ENCODE results near the gene MS4A2.

Gene MS4A2

DNA sequence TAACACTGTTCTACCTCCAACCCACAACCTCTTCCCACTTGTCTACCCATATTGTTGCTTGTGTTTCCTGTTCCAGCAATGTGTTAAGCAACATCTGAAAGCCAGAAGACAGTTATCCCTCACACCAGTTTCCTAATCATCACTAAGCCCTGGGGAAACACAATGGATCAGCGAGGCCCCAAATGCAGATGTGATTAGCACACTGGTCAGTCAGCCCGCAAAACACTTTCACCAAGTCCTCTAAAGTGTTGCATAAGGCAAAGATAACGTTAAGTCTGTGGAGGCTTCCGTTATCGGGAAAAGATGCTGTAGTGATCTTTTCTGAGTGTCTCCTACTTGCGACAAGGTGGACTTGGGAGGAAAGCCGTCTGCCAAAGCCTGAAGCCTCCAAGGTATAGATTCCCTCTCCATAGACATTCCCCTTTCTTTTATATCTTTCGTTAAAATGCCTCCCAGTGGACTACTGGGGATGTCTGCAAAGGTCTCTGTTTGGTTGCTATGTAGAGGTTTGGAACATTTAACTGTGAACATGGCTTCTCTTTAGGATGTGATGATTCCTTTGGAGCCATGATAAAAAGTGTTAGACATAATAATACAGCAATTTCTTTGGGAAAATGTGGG lies 32.0 kb upstream of the MS4A2 start, which contains the start of gene MS4A3:
Gene MS4A3, plus strand, starts transcription at position 317 of the 621 bp plus-strand sequence. CDS start 4,496 bp downstream, outside the sequence.
- Histone ChIP-seq H3F3A (ENCODE audit: insufficient read depth) (no peaks in the 10 kb centered on the region), H3K27me3 (ENCODE audit: low read length) (no peaks in the 10 kb centered on the region), H3K9me2 (replicated peaks; ENCODE audit: insufficient read depth, low read length) (no peaks in the 10 kb centered on the region), H3K36me3 (ENCODE audit: low read length) (no peaks in the 10 kb centered on the region), H3K9ac (ENCODE audit: low read length) (no peak within 1 kb of the TSS), H3K9me3 (ENCODE audit: insufficient read depth, low read length) (no peaks in the 10 kb centered on the region), H2AFZ (ENCODE audit: low read depth, low read length, severe bottlenecking) (no peak within 1 kb of the TSS), H3K4me2 (ENCODE audit: low read depth, low read length, poor library complexity, severe bottlenecking) (no peak within 1 kb of the TSS), H4K20me1 (ENCODE audit: low read depth, low read length) (no peaks in the 10 kb centered on the region), H3K27ac (ENCODE audit: low read depth, low read length) (no peak within 1 kb of the TSS), H3K4me3 (ENCODE audit: insufficient read depth, low read length, poor library complexity, severe bottlenecking) (no peak within 1 kb of the TSS), H3K79me2 (ENCODE audit: insufficient read depth, low read length) (no peaks in the 10 kb centered on the region)
- no peak for TF ChIP-seq EZH2phosphoT487 (conservative IDR thresholded peaks at IDR 0.05; ENCODE audit: low read length)
- TF ChIP-seq, protein P1, sequence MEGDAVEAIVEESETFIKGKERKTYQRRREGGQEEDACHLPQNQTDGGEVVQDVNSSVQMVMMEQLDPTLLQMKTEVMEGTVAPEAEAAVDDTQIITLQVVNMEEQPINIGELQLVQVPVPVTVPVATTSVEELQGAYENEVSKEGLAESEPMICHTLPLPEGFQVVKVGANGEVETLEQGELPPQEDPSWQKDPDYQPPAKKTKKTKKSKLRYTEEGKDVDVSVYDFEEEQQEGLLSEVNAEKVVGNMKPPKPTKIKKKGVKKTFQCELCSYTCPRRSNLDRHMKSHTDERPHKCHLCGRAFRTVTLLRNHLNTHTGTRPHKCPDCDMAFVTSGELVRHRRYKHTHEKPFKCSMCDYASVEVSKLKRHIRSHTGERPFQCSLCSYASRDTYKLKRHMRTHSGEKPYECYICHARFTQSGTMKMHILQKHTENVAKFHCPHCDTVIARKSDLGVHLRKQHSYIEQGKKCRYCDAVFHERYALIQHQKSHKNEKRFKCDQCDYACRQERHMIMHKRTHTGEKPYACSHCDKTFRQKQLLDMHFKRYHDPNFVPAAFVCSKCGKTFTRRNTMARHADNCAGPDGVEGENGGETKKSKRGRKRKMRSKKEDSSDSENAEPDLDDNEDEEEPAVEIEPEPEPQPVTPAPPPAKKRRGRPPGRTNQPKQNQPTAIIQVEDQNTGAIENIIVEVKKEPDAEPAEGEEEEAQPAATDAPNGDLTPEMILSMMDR (IDR thresholded peaks at IDR 0.05; ENCODE audit: insufficient read depth, low read length, poor library complexity, severe bottlenecking), result no peak

DNA sequence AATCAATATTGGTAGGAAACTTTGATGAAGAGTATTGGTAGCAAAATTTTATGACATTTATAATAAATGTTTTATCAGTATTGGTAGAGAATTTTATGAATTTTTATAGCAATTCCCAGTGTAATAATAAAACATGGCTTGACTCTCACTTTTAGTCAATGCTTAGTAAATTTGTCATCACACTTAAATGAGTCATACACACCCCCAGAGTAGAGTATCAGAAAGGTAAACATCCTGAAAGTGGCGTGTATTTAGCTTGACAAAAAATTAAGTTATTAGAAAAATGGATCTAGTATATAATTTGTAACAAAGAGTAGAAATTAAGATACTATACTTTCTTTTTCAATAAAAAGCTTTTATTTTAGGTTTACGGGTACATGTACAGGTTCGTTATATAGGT lies 29.4 kb upstream of the MS4A2 start:
- H4K20me1 ChIP-seq (ENCODE audit: low read depth, low read length), result no peaks in the 10 kb centered on the region
- no peaks in the 10 kb centered on the region for H3K27me3 ChIP-seq (ENCODE audit: low read length)
- no peaks in the 10 kb centered on the region for H3K36me3 ChIP-seq (ENCODE audit: low read length)
- no peaks in the 10 kb centered on the region for H3F3A ChIP-seq (ENCODE audit: insufficient read depth)
- no peak overlapping the region for H3K9ac ChIP-seq (ENCODE audit: low read length)
- TF ChIP-seq EZH2phosphoT487 (conservative IDR thresholded peaks at IDR 0.05; ENCODE audit: low read length), result no peak
- no peak overlapping the region for H3K4me2 ChIP-seq (ENCODE audit: low read depth, low read length, poor library complexity, severe bottlenecking)
- no peak overlapping the region for H3K27ac ChIP-seq (ENCODE audit: low read depth, low read length)
- no peaks in the 10 kb centered on the region for H3K9me3 ChIP-seq (ENCODE audit: insufficient read depth, low read length)
- no peak overlapping the region for H2AFZ ChIP-seq (ENCODE audit: low read depth, low read length, severe bottlenecking)
- H3K4me3 ChIP-seq (ENCODE audit: insufficient read depth, low read length, poor library complexity, severe bottlenecking), result no peak overlapping the region
- no peaks in the 10 kb centered on the region for H3K79me2 ChIP-seq (ENCODE audit: insufficient read depth, low read length)
- H3K9me2 ChIP-seq (replicated peaks; ENCODE audit: insufficient read depth, low read length), result no peaks in the 10 kb centered on the region

DNA sequence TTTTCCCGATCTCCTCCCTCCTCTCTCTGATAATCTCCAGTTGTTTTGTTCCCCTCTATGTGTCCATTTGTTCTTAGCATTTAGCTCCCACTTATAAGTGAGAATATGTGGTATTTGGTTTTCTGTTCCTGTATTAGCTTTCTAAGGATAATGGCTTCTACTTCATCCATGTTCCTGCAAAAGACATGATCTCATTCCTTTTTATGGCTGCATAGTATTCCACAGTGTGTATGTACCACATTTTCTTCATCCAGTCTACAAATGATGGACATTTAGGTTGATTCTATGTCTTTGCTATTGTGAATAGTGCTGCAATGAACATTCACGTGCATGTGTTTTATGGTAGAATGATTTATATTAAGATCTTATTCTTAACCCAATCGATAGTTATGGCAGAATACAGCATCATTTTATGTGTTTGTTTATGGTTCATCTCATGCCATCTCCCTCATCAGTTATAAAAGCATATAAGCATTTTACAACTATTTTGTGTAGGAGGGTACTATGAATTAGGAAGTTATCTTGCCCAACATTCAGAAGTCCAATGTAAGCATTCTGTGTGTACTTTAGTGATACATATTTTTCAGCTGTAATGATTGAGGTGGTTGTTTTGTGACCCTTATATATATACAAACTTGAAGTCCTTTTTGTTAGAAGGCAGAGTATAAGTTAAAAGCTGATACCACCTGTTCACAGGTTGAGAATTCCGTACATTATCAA lies 28.8 kb upstream of the MS4A2 start:
- H3K9me3 ChIP-seq (ENCODE audit: insufficient read depth, low read length), result no peaks in the 10 kb centered on the region
- H3K4me2 ChIP-seq (ENCODE audit: low read depth, low read length, poor library complexity, severe bottlenecking), result no peak overlapping the region
- H2AFZ ChIP-seq (ENCODE audit: low read depth, low read length, severe bottlenecking), result no peak overlapping the region
- H3K27ac ChIP-seq (ENCODE audit: low read depth, low read length), result no peak overlapping the region
- H4K20me1 ChIP-seq (ENCODE audit: low read depth, low read length), result no peaks in the 10 kb centered on the region
- TF ChIP-seq, protein P1 (IDR thresholded peaks at IDR 0.05; ENCODE audit: insufficient read depth, low read length, poor library complexity, severe bottlenecking), result no peak
- TF ChIP-seq EZH2phosphoT487 (conservative IDR thresholded peaks at IDR 0.05; ENCODE audit: low read length), result no peak
- H3K9me2 ChIP-seq (replicated peaks; ENCODE audit: insufficient read depth, low read length), result no peaks in the 10 kb centered on the region
- H3K4me3 ChIP-seq (ENCODE audit: insufficient read depth, low read length, poor library complexity, severe bottlenecking), result no peak overlapping the region
- H3F3A ChIP-seq (ENCODE audit: insufficient read depth), result no peaks in the 10 kb centered on the region
- no peaks in the 10 kb centered on the region for H3K36me3 ChIP-seq (ENCODE audit: low read length)
- no peaks in the 10 kb centered on the region for H3K27me3 ChIP-seq (ENCODE audit: low read length)
- H3K79me2 ChIP-seq (ENCODE audit: insufficient read depth, low read length), result no peaks in the 10 kb centered on the region
- no peak overlapping the region for H3K9ac ChIP-seq (ENCODE audit: low read length)

DNA sequence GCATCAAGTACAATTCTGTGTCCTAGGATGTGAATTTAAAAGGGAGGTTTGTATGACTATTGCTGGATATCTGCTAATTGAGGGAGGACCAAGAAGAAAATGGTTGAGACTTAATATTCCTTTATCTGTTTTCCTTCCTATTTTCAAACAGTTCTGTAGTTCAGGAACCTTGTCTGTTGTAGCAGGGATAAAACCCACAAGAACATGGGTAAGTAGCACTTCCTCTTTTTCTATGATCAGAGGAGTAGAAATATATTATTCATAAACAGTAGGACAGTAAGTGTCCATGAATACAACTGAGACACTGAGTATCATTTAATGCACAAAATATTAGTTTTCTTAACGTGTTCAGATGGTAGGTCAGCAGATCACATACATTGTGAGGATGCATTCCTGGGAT lies 24.4 kb upstream of the MS4A2 start:
- Histone ChIP-seq H4K20me1 (ENCODE audit: low read depth, low read length) (no peaks in the 10 kb centered on the region), H3K27ac (ENCODE audit: low read depth, low read length) (no peak overlapping the region)
- TF ChIP-seq EZH2phosphoT487 (conservative IDR thresholded peaks at IDR 0.05; ENCODE audit: low read length), result no peak
- TF ChIP-seq, protein P1 (IDR thresholded peaks at IDR 0.05; ENCODE audit: insufficient read depth, low read length, poor library complexity, severe bottlenecking), result no peak

More for the DNA sequence above, 24.4 kb upstream of the MS4A2 start:
- no peak overlapping the region for H2AFZ ChIP-seq (ENCODE audit: low read depth, low read length, severe bottlenecking)
- no peak overlapping the region for H3K4me3 ChIP-seq (ENCODE audit: insufficient read depth, low read length, poor library complexity, severe bottlenecking)
- no peaks in the 10 kb centered on the region for H3K79me2 ChIP-seq (ENCODE audit: insufficient read depth, low read length)
- no peak overlapping the region for H3K4me2 ChIP-seq (ENCODE audit: low read depth, low read length, poor library complexity, severe bottlenecking)
- H3K9me2 ChIP-seq (replicated peaks; ENCODE audit: insufficient read depth, low read length), result no peaks in the 10 kb centered on the region
- no peak overlapping the region for H3K9ac ChIP-seq (ENCODE audit: low read length)
- no peaks in the 10 kb centered on the region for H3K27me3 ChIP-seq (ENCODE audit: low read length)
- no peaks in the 10 kb centered on the region for H3K36me3 ChIP-seq (ENCODE audit: low read length)
- no peaks in the 10 kb centered on the region for H3F3A ChIP-seq (ENCODE audit: insufficient read depth)
- H3K9me3 ChIP-seq (ENCODE audit: insufficient read depth, low read length), result no peaks in the 10 kb centered on the region
